GM19238 (cell line): ENCODE data around the gene ZNF200.
"Not testable (repeated sequence)": the region's sequence is repeated elsewhere in the genome, so short reads cannot be mapped to it uniquely, and the experiment has no call there.

Source experiments
- DNase-seq: peaks from one replicate; pipeline ENCODE4 v3.0.0; 2011; ENCODE audit warnings: low spot score; ENCODE audit not compliant: insufficient read length

Gene ZNF200

DNA sequence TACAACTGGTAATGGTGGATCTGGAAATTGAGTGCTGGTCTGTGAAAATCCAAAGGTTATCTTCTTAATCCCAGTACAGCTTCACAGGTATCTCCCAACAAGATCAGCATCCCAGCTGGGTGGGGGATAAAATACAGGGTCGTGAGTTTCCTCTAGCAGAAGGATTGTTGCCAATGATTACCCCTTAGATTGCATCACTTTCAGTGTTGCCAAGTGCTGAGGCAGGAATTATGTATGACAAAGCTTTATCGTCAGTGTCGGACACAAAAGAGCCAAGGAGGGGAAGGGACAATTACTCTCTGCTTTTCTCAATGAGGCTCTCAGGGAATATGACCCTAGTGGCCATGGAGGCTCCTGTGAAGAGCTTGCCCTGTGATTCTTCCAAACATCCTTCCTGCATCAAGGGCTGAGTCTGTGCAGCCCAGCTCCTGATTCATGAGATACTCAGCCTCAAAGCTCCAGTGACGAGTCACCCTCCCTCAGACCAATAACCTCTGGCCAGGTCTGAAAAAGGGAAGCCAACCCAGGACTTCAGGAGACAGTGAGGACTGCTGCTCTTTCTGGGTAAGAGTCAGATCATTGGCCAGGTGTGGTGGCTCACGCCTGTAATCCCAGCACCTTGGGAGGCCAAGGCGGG, 31.9 kb downstream of the ZNF200 start:
- no peak for DNase-seq

GRCh38 chr16:3198334-3199072, 36.5 kb downstream of the ZNF200 start:
- no peak for DNase-seq

DNA sequence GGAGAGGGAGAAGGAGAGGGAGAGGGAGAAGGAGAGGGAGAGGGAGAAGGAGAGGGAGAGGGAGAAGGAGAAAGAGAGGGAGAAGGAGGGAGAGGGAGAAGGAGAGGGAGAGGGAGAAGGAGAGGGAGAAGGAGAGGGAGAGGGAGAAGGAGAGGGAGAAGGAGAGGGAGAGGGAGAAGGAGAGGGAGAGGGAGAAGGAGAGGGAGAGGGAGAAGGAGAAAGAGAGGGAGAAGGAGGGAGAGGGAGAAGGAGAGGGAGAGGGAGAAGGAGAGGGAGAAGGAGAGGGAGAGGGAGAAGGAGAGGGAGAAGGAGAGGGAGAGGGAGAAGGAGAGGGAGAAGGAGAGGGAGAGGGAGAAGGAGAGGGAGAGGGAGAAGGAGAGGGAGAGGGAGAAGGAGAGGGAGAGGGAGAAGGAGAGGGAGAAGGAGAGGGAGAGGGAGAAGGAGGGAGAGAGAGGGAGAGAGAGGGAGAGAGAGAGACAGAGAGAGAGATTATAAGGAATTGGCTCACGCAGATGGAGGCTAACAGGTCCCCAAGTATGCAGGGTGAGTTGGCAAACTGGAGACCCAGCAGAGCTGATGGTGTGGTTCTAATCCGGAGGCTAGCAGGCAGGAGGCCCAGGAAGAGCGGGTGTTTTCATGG, 37.1 kb downstream of the ZNF200 start:
- not testable (repeated sequence) for DNase-seq

DNA sequence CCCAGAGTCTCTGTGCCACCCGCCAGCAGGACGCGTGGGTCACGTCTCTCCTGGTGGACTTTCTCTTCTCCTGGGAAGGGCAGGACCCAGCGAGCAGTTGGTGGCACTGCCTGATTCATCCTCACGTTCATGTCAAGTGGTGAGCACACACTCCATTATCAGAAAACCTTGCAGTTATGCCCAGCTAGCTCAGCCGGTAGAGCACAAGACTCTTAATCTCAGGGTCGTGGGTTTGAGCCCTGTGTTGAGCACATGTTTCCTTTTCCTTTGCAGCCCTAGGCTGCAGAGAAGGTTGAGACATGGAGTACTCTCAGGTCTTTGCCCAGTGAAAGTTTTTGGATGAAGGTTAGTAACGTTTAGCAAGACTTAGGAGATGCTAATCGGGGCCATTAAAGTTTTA, 39.0 kb downstream of the ZNF200 start:
- no peak for DNase-seq

DNA sequence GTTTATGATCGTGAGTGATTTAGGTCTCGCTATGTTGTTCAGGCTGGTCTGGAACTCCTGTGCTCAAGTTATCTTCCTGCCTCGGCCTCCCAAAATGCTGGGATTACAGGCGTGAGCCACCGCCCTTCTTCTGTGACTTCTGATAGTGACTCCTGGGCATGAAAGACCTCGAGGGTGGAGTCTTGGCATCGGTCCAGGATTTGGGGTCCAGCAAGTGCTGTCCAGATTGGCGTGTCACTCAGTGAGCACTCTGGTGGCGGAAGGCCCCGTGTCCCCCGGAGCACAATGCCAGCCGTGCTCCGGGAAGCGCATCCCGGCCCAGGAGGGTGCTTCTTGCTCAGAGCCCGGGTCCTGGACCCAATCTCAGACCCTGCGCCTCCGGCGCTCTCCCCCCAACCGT, 40.2 kb downstream of the ZNF200 start:
- no peak for DNase-seq

DNA sequence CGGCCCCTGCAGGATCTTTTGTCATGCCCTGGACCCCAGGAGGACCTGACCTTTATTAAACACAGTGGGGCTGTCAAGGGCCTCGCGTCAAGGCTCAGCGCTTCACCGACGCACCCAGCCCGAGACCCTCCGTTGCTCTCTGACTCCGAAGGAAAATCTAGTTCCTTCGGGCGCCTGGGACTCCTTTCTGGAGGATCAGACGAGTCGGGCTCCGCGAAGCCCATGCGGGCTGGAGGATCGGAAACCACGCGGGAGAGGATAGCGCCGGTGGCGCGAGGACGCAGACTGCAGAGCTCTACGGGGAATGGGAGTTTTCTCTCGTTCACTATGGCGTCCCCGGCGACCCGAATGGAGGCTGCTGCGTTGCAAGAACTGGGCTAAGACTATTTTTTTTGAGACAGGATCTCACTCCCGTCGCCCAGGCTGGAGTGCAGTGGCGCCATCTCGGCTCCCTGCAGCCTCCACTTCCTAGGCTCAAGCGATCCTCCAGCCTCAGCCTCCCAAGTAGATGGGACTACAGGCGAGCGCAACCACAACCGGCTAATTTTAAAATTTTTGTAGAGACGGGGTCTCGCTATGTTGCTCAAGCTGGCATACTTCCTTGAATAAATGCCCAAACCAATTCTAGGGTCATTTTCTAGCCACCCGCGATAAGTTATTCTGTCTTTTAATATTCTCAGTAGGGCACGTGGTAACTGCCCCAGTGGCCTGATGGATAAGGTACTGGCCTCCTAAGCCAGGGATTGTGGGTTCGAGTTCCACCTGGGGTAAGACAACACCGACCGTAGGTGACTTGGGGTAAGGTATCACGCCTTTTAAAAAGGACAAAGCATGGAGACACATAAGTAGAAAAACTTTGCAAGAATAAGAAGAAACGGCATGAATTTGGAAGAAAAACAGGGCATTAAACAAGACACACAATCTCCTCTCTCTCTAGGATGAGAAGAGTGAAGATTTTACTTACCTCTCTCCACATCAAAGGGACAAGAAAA, 41.4 kb downstream of the ZNF200 start:
- no peak for DNase-seq

- no peak for DNase-seq
Measured at GRCh38 chr16:3192476-3193019, 42.4 kb downstream of the ZNF200 start.

DNA sequence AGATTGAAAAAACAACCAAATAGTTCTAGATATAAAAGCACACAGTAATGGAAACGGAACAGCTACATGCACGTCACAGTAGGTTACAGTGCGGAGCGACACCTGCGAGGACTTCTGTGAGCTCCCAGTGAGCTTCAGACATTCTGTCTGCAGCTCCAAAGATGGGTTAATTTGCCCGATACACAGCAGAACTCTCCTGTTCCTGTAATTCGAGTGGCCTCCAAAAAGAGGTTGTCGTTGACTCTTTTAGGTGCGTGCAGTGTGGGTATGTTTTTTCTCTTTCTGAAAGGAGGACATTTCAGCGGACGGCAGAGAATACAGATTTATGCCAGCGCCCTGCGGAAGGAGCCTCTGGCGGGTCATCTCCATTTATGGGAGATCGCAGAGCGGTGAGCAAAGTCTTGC, 44.0 kb downstream of the ZNF200 start:
- DNase-seq: no peak

GRCh38 chr16:3189869-3190268, 45.1 kb downstream of the ZNF200 start:
- no peak for DNase-seq

DNA sequence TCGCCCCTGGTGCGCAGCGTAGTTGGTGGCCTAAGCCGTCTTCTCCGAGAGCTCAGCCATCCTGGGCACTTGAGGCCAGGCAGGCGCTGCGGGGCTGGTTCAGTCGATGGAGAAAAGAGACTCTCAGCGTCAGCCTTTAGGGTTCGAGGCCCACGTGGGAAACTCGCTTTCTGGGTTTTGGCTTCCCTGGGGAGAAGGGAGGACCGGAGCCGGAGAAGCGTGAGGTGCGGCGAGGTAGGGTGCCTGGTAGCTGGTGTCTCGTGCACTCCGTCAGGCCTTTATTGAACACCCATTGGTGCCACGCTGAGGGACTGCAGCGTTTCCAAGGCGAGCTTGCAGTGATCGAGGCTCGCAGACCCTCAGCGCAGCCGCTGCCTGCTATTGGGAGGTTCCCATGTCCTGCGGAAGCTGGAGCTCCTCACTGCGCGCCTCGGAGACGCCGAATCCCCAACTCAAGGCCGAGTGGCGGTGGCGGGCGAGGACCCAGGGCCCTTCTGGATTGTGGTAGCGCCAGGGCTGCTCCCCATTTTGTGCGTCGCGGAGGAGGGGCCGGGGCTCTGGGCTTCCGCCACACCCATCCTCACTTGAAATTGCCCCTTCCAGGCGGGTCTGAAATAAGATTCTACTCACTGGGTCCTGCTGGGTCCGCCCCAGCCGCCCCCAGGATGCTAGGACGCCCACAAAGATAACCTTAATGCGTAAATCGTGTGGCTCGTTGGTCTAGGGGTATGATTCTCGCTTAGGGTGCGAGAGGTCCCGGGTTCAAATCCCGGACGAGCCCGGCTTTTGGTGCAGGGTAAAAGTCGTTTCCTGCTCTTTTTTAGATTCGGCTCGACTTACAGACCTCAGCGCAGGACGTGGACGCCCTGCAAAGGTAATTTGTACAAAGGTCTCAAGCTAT, 45.8 kb downstream of the ZNF200 start:
- DNase-seq: no peak

DNA sequence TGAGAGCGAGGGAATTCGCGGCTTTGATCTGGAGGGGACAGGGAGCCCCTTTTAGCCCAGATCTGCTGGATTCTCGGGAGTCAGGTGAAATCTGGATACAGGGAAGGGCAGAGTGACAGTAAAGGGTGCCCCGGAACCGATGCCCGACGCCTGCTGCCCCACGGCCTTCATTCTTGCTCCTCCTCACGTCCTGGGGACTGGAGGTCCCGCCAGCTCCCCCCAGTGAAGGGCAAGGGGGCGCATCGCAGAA, 46.4 kb downstream of the ZNF200 start:
- no peak for DNase-seq

DNA sequence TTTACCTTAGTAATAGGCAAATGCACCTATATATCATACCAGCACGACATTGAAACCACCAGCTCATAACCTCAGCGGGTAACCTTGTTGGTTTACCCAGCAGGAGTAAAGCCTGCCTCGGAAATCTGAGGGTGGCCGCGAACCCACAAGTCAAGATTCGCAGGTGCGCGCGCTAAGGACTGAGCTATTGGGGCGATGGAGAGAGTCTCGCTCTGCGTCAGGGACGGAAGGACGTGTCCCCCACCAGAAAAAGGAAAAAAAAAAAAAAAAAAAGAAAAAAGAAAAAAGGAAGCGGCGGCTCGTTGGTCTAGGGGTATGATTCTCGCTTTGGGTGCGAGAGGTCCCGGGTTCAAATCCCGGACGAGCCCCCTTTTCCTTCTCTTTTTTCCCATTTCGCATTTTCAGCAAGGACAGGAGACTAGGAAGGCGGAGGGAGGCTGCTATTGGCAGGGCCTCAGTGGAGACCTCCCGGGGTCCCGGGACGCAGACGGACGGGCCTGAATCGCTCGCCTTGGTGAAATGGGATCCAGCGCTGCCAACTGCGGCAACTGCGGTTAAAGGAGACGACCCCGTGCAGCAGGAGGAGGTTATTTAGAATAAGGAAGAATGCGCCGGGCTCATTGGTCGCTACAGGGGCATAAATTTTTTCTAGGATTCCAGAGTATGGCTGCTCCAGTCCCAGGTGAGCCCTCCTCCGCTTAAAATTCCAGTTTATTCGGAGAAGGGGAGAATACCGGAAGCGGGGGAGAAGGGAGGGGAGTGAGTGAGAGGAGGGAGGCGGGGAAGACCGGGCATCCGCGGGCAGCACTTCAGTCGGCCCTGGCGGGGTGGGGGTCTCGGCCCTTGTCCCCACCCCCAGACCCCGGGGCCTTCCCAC, 46.9 kb downstream of the ZNF200 start, which contains the start of gene OR1F1:
Gene OR1F1 (plus strand): TSS at position 407 of the 877 bp plus-strand sequence.
- no peak for DNase-seq

DNA sequence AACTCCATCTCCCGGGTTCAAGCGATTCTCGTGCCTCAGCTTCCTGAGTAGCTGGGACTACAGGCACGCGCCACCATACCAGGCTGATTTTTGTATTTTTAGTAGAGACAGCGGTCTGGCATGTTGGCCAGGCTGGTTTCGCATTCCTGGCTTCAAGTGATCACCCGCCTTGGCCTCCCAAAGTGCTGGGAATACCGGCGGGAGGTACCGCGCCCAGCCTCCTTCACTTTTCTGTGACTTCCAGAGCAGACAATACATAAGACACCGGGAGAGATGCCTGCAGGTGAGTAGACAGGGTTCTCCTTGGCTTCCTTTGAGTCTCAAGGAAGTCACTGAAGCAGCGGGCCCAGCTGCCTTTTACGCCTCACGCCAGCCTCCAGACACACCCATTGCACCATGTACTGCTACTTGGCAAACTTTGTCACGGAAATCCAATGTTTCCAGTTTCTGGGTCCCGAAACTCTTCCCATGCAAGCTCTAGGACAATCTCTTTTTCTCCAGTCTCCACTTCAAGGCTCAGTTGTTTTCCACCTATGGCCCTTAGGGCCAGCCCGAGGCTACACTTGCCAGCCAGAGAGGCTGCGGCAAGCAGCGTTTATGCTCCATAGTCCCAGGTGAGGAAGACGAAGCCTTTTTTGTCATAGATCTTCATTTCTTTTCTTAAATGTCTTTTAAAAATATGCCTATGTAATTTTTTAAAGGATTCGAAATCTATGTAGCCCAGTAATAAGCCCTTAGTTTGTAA, 47.8 kb downstream of the ZNF200 start:
- DNase-seq: no peak

GRCh38 chr16:3183445-3184139, 51.4 kb downstream of the ZNF200 start:
- DNase-seq: no peak

- DNase-seq: no peak
Measured at GRCh38 chr16:3182608-3183444, 52.1 kb downstream of the ZNF200 start.

DNA sequence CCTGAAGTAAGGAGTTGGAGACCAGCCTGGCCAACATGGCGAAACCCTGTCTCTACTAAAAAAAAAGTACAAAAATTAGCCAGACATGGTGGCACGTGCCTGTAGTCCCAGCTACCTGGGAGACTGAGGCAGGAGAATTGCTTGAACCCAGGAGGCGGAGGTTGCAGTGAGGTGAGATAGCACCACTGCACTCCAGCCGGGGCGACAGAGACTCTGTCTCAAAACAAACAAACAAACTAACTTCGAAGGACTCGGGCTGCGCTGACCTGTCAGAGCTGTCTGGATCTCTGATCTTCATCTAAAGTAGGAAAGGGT, 52.7 kb downstream of the ZNF200 start:
- not testable (repeated sequence) for DNase-seq

GRCh38 chr16:3180445-3180878, 54.5 kb downstream of the ZNF200 start:
- no peak for DNase-seq
